HTERT RPE-1 (cell line): Measurements from ENCODE around the gene CARM1.
"Not testable (repeated sequence)": the region's sequence is repeated elsewhere in the genome, so short reads cannot be mapped to it uniquely, and the experiment has no call there.

Experiments used
- in situ Hi-C: fragments of 300-500 bp; cut with MboI; formaldehyde crosslinking; loops from 4 replicates; pipeline ENCODE4 v1.14.3; 2020; ENCODE audit warnings: low sequenced_read_pairs

Gene CARM1

DNA sequence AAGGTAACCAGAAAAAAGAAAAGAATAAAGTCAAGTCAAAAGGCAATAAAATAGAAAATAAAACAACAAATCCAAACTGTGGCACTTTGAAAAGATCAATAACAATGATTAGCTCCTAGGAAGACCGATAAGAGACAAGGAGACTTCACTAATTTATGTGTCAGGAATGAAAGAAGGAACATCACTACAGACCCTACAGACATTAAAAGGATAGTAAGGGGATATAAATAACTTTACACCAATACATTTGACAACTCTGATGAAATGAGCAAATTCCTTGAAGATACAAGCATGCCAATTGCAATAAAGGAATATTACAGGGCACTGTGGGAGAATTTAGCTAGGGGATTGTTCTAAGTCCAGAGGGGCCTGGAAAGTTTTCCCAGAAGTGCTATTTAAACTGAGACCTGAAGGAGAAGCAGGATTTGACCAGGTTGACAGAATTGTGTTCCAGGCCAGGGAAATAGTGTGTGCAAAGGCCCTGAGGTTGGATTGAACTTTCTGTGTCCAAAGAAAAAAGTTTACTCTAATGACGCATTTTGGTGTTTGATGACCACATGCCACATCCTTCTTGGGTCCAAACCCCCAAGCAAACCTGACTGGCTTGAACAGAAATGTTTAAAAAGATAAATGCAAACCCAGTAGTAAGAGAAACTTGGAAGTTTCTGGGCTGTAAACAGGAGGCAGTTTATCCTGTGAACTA lies 24.7 kb upstream of the CARM1 start:
- in situ Hi-C loops = no loop called here

DNA sequence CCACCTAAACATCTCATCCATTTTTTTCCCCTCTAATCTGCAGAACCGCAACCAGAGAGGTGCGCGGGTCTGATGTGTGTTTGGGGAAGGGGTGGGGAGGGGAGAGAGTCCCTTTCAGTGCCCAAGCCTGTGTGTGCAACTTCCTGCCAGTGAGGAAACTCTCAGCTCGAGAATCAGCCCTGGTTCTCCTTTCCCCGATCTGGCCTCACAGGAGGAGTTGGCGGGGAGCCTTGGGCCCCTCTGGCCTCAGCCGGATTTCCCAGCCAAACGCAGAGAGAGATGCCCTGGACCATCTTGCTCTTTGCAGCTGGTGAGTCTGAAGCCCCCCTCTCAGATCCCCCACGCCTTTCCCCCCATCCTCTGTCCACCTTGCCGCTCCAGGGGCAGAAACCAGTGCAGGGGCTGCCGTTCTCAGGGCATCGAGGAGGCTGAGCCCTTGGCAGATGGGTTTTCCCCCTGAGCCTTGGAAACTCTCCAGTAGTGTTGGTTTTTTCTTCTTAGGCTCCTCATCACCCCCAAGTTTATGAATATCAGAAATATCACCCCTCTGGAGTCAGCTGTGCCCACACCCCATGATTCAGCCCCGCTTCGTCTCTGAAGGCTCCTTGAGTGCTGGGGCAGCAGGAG lies 23.0 kb upstream of the CARM1 start, which contains the start of gene C19orf38:
Gene C19orf38, plus strand, starts transcription at position 186 of the 627 bp plus-strand sequence. Its CDS starts 94 bp downstream, at position 280.
- in situ Hi-C loops = no loop called here

GRCh38 chr19:10850631-10851030 lies 20.7 kb upstream of the CARM1 start:
- in situ Hi-C loops = no loop called here

GRCh38 chr19:10852098-10852800 lies 19.1 kb upstream of the CARM1 start:
- in situ Hi-C loops = no loop called here

DNA sequence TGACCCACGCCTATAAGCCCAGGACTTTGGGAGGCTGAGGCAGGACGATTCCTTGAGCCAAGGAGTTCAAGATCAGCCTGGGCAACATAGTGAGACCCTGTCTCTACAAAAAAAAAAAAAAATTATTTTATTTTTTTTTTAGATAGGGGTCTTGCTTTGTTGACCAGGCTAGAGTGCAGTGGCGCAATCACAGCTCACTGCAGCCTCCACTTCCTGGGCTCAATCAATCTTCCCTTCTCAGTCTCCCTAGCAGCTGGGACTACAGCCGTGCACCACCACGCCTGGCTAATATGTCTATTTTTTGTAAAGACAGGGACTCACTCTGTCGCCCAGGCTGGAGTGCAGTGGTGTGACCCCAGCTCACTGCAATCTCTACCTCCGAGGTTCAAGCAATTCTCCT lies 18.4 kb upstream of the CARM1 start:
- in situ Hi-C loops = no loop called here

GRCh38 chr19:10854350-10855089 lies 16.8 kb upstream of the CARM1 start:
- in situ Hi-C loops = no loop called here

DNA sequence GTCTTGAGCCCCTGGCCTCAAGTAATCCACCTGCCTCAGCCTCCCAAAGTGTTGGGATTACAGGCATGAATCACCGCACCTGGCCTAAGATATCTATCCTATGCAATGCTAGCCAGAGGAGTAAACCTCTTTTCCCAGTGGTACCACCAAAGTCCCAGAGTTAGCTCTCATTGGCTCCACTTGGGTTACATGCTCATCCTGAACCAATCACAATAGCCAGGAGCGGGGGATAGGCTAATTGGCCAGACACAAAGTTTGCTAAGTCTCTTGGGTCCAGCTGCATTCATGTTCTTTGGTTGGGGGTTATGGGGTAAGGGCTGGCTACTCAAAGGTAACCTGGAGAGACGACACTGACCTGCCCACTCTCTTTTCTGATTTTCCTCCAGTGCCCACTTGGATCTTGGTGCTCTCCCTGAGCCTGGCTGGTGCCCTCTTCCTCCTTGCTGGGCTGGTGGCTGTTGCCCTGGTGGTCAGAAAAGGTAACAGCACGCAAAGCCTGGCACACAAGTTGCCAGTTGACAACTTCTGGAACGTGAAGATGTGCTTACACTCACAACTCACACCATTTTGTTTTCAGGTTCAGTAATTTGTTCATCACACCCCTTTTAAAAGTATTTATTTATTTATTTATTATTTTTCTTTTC lies 15.4 kb upstream of the CARM1 start:
- in situ Hi-C loops = no loop called here

DNA sequence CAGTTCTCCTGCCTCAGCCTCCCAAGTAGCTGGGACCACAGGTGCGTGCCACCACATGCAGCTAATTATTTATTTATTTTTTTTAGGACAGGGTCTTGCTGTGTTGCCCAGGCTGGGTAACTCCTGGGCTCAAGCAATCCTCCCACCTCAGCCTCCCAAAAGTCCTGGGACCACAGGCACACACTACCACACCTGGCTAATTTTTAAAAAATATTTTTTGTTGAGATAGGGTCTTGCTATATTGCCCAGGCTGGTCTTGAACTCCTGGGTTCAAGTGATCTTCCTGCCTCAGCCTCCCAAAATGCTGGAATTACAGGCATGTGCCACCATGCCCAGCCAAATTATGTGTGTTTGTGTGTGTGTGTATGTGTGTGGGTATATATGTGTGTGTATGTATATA lies 14.5 kb upstream of the CARM1 start:
- in situ Hi-C loops = not testable (repeated sequence)

DNA sequence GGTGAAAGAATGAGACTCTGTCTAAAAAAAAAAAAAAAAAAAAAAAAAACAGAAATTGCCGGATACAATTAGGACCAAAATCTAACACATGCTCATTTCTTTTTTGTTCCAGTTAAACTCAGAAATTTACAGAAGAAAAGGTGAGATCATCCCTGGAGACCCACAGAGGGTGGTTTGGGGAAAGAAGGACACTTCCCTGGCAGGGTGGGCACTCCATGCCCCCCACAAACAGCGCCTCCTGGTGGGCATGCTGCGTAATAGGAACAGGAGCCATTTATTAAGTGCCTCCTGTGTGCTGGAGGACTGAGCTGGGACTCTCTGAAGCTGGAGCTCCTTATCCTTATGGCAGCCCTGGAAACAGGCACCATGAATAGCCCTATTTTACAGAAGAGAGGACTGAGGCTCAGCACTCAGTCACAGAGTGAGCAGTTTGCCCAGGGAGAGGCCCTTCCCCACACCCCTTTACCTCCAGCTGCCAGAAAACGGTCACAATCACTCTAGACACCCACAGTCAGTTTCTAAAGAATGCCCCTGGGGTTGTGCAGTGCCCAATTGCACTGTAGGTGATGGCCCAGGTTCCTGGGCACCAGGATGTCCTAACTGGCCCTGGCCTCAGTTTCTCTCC lies 13.0 kb upstream of the CARM1 start:
- in situ Hi-C loops = no loop called here

- in situ Hi-C loops = no loop called here
Observed at GRCh38 chr19:10861103-10861651, 10.2 kb upstream of the CARM1 start.

GRCh38 chr19:10862561-10863106 lies 8.7 kb upstream of the CARM1 start:
- in situ Hi-C loops = no loop called here

DNA sequence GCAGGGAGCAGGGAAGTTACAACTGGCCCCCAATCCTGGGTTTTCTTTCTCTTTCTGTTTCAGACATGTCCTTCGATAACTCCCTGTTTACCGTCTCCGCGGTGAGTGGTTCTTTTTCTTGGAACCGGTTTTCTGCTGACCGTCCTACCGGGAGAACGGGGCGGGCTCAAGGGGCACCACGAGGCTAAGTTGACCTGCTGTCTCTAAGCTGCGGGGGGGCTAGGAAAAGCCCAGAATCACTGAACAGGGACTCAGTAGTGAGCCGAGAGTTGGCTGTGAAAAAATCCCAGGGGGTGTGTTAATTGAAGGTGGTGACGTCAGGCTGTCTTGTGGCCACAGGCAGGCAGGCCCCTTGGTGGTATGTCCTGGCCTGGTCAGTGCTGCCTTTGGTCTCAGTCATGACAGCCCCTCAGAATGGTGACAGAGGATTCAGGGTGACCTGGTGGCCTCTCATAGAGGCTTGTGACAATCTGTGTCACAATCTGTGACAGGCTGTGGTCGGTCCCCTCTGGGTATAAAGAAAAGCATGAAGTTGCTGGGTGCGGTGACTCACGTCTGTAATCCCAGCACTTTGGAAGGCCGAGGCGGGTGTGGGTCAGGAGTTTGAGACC lies 8.1 kb upstream of the CARM1 start:
- in situ Hi-C loops = no loop called here

GRCh38 chr19:10864538-10864899 lies 6.8 kb upstream of the CARM1 start:
- in situ Hi-C loops = no loop called here

GRCh38 chr19:10866495-10866894 lies 4.9 kb upstream of the CARM1 start:
- in situ Hi-C loops = no loop called here

DNA sequence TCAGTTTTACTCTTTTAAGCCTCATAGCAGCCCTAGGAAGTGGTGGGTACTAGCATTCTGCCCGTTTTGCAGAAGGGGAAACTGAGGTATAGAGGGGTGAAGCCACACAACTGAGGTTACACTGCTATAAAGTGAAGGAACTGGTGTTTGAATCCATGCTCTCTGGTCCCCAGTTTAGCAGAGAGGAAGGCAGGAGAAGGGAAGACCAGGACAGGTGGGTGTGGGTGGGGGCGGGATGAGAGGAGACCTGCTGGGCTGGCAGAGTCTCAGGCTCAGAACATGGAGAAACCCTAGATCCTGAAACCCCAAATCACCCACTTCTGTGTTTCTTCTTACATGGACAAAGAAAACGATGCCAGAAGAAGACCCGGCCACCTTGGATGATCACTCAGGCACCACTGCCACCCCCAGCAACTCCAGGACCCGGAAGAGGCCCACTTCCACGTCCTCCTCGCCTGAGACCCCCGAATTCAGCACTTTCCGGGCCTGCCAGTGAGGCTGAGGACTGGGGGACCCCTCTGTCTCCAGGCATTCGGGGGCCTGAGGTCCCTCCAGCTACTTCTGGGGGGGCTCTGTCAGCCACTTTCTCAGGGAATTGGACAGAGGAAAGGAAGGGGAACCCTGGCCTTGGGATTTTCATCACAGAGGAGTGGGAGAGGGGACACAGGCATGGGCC lies 2.3 kb upstream of the CARM1 start:
- in situ Hi-C loops = no loop called here

- in situ Hi-C loops = not testable (repeated sequence)
Observed at GRCh38 chr19:10869872-10870311, 1.5 kb upstream of the CARM1 start.

GRCh38 chr19:10870501-10870954 lies 825 bp upstream of the CARM1 start:
- in situ Hi-C loops = no loop called here

- in situ Hi-C loops = no loop called here
Observed at GRCh38 chr19:10871711-10872545, 575 bp downstream of the CARM1 start.
